ENCODE measurements around the gene FOXK2.

The FOXK2 gene

GRCh38 chr17:82568997-82569393 lies 49.5 kb downstream of the FOXK2 start:
- no peak overlapping the region for H3K4me2 ChIP-seq (ENCODE audit: insufficient read depth, low read length, poor library complexity, severe bottlenecking)
- no peak overlapping the region for H2BK15ac ChIP-seq (ENCODE audit: low read length)
- peak overlapping the region; percentile 22 for H4K91ac ChIP-seq (ENCODE audit: low read depth, low read length, poor library complexity)
- no peak overlapping the region for H2BK5ac ChIP-seq (ENCODE audit: low read length)
- H3K23ac ChIP-seq (ENCODE audit: low read depth, low read length, poor library complexity) = no peak overlapping the region
- peak overlapping the region; percentile 53 for H3K9ac ChIP-seq (ENCODE audit: low read depth, low read length, poor library complexity)
- H4K8ac ChIP-seq (ENCODE audit: low read depth, low read length) = no peak overlapping the region
- H3K79me1 ChIP-seq (ENCODE audit: low read depth, low read length) = peaks cover 17% of the 10 kb centered on the region
- H3K4ac ChIP-seq (ENCODE audit: low read length) = no peak overlapping the region
- H2BK12ac ChIP-seq (ENCODE audit: low read length) = no peak overlapping the region
- no peak for DNase-seq (ENCODE audit: low spot score)
- H2BK120ac ChIP-seq (ENCODE audit: low read depth, low read length) = no peak overlapping the region
- H3K36me3 ChIP-seq (replicated peaks in 1 of 2; ENCODE audit: control insufficient read depth in 2 of 2, insufficient read depth in 2 of 2, low read length in 2 of 2) = peaks cover 43 to 97% of the 10 kb centered on the region in 2 donors
- H3K18ac ChIP-seq (ENCODE audit: low read length) = no peak overlapping the region
- H3K27me3 ChIP-seq (ENCODE audit: control insufficient read depth in 3 of 3, insufficient read depth in 3 of 3, low read depth in 1 of 3, low read length in 3 of 3) = no peaks in the 10 kb centered on the region
- H2AK5ac ChIP-seq (ENCODE audit: low read depth, low read length) = no peak overlapping the region
- no peaks in the 10 kb centered on the region for H3K4me1 ChIP-seq (ENCODE audit: control insufficient read depth in 2 of 2, insufficient read depth in 1 of 2, low read depth in 1 of 2, low read length in 2 of 2)
- no peak overlapping the region for H3K14ac ChIP-seq (ENCODE audit: low read length)
- H3K27ac ChIP-seq (replicated peaks; ENCODE audit: low read length) = no peak overlapping the region
- no CpG with 5 or more reads among the region's 10 CpGs for WGBS, 2 donors (ENCODE audit: extremely low coverage in 2 of 2, insufficient read length in 2 of 2, insufficient replicate concordance in 1 of 2)
- H2AFZ ChIP-seq (ENCODE audit: low read length) = no peak overlapping the region
- no peak overlapping the region for H3K4me3 ChIP-seq (ENCODE audit: low read length in 2 of 2)
- H3K9me3 ChIP-seq (replicated peaks in 1 of 2; ENCODE audit: control insufficient read depth in 2 of 2, insufficient read depth in 1 of 2, low read depth in 1 of 2, low read length in 2 of 2) = no peaks in the 10 kb centered on the region

DNA sequence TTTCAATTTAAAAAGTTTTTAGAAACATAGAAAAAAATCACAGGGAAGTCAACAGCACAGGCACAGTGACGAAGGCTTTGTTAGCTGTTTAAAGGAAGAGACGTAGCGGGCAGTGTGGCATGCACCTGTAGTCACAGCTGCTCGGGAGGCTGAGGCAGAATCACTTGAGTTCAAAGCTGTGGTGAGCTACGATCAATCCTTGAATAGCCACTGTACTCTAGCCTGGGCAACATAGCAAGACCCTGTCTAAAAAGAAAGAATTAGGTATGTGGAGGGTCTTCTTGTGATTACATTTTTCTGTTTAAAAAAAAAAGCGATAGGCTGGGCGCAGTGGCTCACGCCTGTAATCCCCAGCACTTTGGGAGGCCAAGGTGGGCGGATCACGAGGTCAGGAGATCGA lies 50.1 kb downstream of the FOXK2 start:
- no peak overlapping the region for H2BK120ac ChIP-seq (ENCODE audit: low read depth, low read length)
- H3K9ac ChIP-seq (ENCODE audit: low read depth, low read length, poor library complexity) = no peak overlapping the region
- H3K4me1 ChIP-seq (ENCODE audit: control insufficient read depth in 2 of 2, insufficient read depth in 1 of 2, low read depth in 1 of 2, low read length in 2 of 2) = no peaks in the 10 kb centered on the region

GRCh38 chr17:82570277-82570676 lies 50.7 kb downstream of the FOXK2 start:
- H2BK120ac ChIP-seq (ENCODE audit: low read depth, low read length) = no peak overlapping the region
- no peak overlapping the region for H3K18ac ChIP-seq (ENCODE audit: low read length)
- H2AK5ac ChIP-seq (ENCODE audit: low read depth, low read length) = no peak overlapping the region
- no peak overlapping the region for H3K4me3 ChIP-seq (ENCODE audit: low read length in 2 of 2)
- H3K27me3 ChIP-seq (ENCODE audit: control insufficient read depth in 3 of 3, insufficient read depth in 3 of 3, low read depth in 1 of 3, low read length in 3 of 3) = no peaks in the 10 kb centered on the region
- peaks cover 43 to 97% of the 10 kb centered on the region in 2 donors for H3K36me3 ChIP-seq (replicated peaks in 1 of 2; ENCODE audit: control insufficient read depth in 2 of 2, insufficient read depth in 2 of 2, low read length in 2 of 2)
- H4K91ac ChIP-seq (ENCODE audit: low read depth, low read length, poor library complexity) = no peak overlapping the region
- no peaks in the 10 kb centered on the region for H3K4me1 ChIP-seq (ENCODE audit: control insufficient read depth in 2 of 2, insufficient read depth in 1 of 2, low read depth in 1 of 2, low read length in 2 of 2)
- WGBS, 2 donors (ENCODE audit: extremely low coverage in 2 of 2, insufficient read length in 2 of 2, insufficient replicate concordance in 1 of 2) = no CpG with 5 or more reads among the region's 9 CpGs
- H3K9me3 ChIP-seq (replicated peaks in 1 of 2; ENCODE audit: control insufficient read depth in 2 of 2, insufficient read depth in 1 of 2, low read depth in 1 of 2, low read length in 2 of 2) = no peaks in the 10 kb centered on the region
- no peak overlapping the region for H3K23ac ChIP-seq (ENCODE audit: low read depth, low read length, poor library complexity)
- no peak overlapping the region for H3K9ac ChIP-seq (ENCODE audit: low read depth, low read length, poor library complexity)
- H2AFZ ChIP-seq (ENCODE audit: low read length) = no peak overlapping the region
- no peak for DNase-seq (ENCODE audit: low spot score)
- no peak overlapping the region for H3K4me2 ChIP-seq (ENCODE audit: insufficient read depth, low read length, poor library complexity, severe bottlenecking)
- H2BK12ac ChIP-seq (ENCODE audit: low read length) = no peak overlapping the region
- H3K79me1 ChIP-seq (ENCODE audit: low read depth, low read length) = peaks cover 16% of the 10 kb centered on the region
- no peak overlapping the region for H2BK15ac ChIP-seq (ENCODE audit: low read length)
- no peak overlapping the region for H2BK5ac ChIP-seq (ENCODE audit: low read length)
- no peak overlapping the region for H3K14ac ChIP-seq (ENCODE audit: low read length)
- H3K27ac ChIP-seq (replicated peaks; ENCODE audit: low read length) = no peak overlapping the region
- no peak overlapping the region for H3K4ac ChIP-seq (ENCODE audit: low read length)
- no peak overlapping the region for H4K8ac ChIP-seq (ENCODE audit: low read depth, low read length)

More for the DNA sequence above, 50.1 kb downstream of the FOXK2 start:
- H2BK12ac ChIP-seq (ENCODE audit: low read length) = no peak overlapping the region
- no peak overlapping the region for H2BK5ac ChIP-seq (ENCODE audit: low read length)
- no peak overlapping the region for H3K18ac ChIP-seq (ENCODE audit: low read length)
- no peak overlapping the region for H4K8ac ChIP-seq (ENCODE audit: low read depth, low read length)
- H2BK15ac ChIP-seq (ENCODE audit: low read length) = no peak overlapping the region
- no peaks in the 10 kb centered on the region for H3K9me3 ChIP-seq (replicated peaks in 1 of 2; ENCODE audit: control insufficient read depth in 2 of 2, insufficient read depth in 1 of 2, low read depth in 1 of 2, low read length in 2 of 2)
- no peak overlapping the region for H3K4me2 ChIP-seq (ENCODE audit: insufficient read depth, low read length, poor library complexity, severe bottlenecking)
- H4K91ac ChIP-seq (ENCODE audit: low read depth, low read length, poor library complexity) = no peak overlapping the region
- no CpG with 5 or more reads among the region's 11 CpGs for WGBS, 2 donors (ENCODE audit: extremely low coverage in 2 of 2, insufficient read length in 2 of 2, insufficient replicate concordance in 1 of 2)
- no peak overlapping the region for H3K4ac ChIP-seq (ENCODE audit: low read length)
- no peaks in the 10 kb centered on the region for H3K27me3 ChIP-seq (ENCODE audit: control insufficient read depth in 3 of 3, insufficient read depth in 3 of 3, low read depth in 1 of 3, low read length in 3 of 3)
- no peak overlapping the region for H2AFZ ChIP-seq (ENCODE audit: low read length)
- H3K79me1 ChIP-seq (ENCODE audit: low read depth, low read length) = peaks cover 17% of the 10 kb centered on the region
- H3K36me3 ChIP-seq (replicated peaks in 1 of 2; ENCODE audit: control insufficient read depth in 2 of 2, insufficient read depth in 2 of 2, low read length in 2 of 2) = peaks cover 45 to 97% of the 10 kb centered on the region in 2 donors
- DNase-seq (ENCODE audit: low spot score) = no peak
- H3K14ac ChIP-seq (ENCODE audit: low read length) = no peak overlapping the region
- no peak overlapping the region for H3K4me3 ChIP-seq (ENCODE audit: low read length in 2 of 2)
- no peak overlapping the region for H2AK5ac ChIP-seq (ENCODE audit: low read depth, low read length)
- no peak overlapping the region for H3K27ac ChIP-seq (replicated peaks; ENCODE audit: low read length)
- H3K23ac ChIP-seq (ENCODE audit: low read depth, low read length, poor library complexity) = no peak overlapping the region

GRCh38 chr17:82571855-82572254 lies 52.3 kb downstream of the FOXK2 start:
- no peak overlapping the region for H2AK5ac ChIP-seq (ENCODE audit: low read depth, low read length)
- no peak overlapping the region for H3K9ac ChIP-seq (ENCODE audit: low read depth, low read length, poor library complexity)
- no peak overlapping the region for H2AFZ ChIP-seq (ENCODE audit: low read length)
- H3K27me3 ChIP-seq (ENCODE audit: control insufficient read depth in 3 of 3, insufficient read depth in 3 of 3, low read depth in 1 of 3, low read length in 3 of 3) = no peaks in the 10 kb centered on the region
- WGBS, 2 donors (ENCODE audit: extremely low coverage in 2 of 2, insufficient read length in 2 of 2, insufficient replicate concordance in 1 of 2) = no CpG with 5 or more reads among the region's 6 CpGs
- peaks cover 39 to 95% of the 10 kb centered on the region in 2 donors for H3K36me3 ChIP-seq (replicated peaks in 1 of 2; ENCODE audit: control insufficient read depth in 2 of 2, insufficient read depth in 2 of 2, low read length in 2 of 2)
- no peak overlapping the region for H4K8ac ChIP-seq (ENCODE audit: low read depth, low read length)
- H3K4me2 ChIP-seq (ENCODE audit: insufficient read depth, low read length, poor library complexity, severe bottlenecking) = no peak overlapping the region
- H3K4me3 ChIP-seq (ENCODE audit: low read length in 2 of 2) = no peak overlapping the region
- H2BK15ac ChIP-seq (ENCODE audit: low read length) = no peak overlapping the region
- no peaks in the 10 kb centered on the region for H3K4me1 ChIP-seq (ENCODE audit: control insufficient read depth in 2 of 2, insufficient read depth in 1 of 2, low read depth in 1 of 2, low read length in 2 of 2)
- H3K14ac ChIP-seq (ENCODE audit: low read length) = no peak overlapping the region
- H3K9me3 ChIP-seq (replicated peaks in 1 of 2; ENCODE audit: control insufficient read depth in 2 of 2, insufficient read depth in 1 of 2, low read depth in 1 of 2, low read length in 2 of 2) = no peaks in the 10 kb centered on the region
- peaks cover 9% of the 10 kb centered on the region for H3K79me1 ChIP-seq (ENCODE audit: low read depth, low read length)
- no peak overlapping the region for H2BK5ac ChIP-seq (ENCODE audit: low read length)
- no peak overlapping the region for H3K4ac ChIP-seq (ENCODE audit: low read length)
- H3K18ac ChIP-seq (ENCODE audit: low read length) = no peak overlapping the region
- DNase-seq (ENCODE audit: low spot score) = no peak
- H4K91ac ChIP-seq (ENCODE audit: low read depth, low read length, poor library complexity) = no peak overlapping the region
- no peak overlapping the region for H2BK12ac ChIP-seq (ENCODE audit: low read length)
- H3K23ac ChIP-seq (ENCODE audit: low read depth, low read length, poor library complexity) = no peak overlapping the region
- no peak overlapping the region for H2BK120ac ChIP-seq (ENCODE audit: low read depth, low read length)
- H3K27ac ChIP-seq (replicated peaks; ENCODE audit: low read length) = no peak overlapping the region

All from neuronal stem cell (in vitro differentiated cells).